ENCODE results near the gene CDKAL1.
"Not testable (repeated sequence)": the region's sequence is repeated elsewhere in the genome, so short reads cannot be mapped to it uniquely, and the experiment has no call there.

Gene CDKAL1

GRCh38 chr6:20644667-20645370 lies 110.6 kb downstream of the CDKAL1 start:
- no peak for DNase-seq

GRCh38 chr6:20645572-20645971 lies 111.3 kb downstream of the CDKAL1 start:
- not testable (repeated sequence) for DNase-seq

GRCh38 chr6:20647585-20647984 lies 113.3 kb downstream of the CDKAL1 start:
- DNase-seq = no peak

- DNase-seq = not testable (repeated sequence)
Observed at GRCh38 chr6:20649696-20650470, 115.6 kb downstream of the CDKAL1 start.

GRCh38 chr6:20652299-20653084 lies 118.2 kb downstream of the CDKAL1 start:
- DNase-seq = no peak

GRCh38 chr6:20653085-20653479 lies 118.8 kb downstream of the CDKAL1 start:
- no peak for DNase-seq

- no peak for DNase-seq
Observed at GRCh38 chr6:20655317-20655716, 121.1 kb downstream of the CDKAL1 start.

- no peak for DNase-seq
Observed at GRCh38 chr6:20657274-20657800, 123.1 kb downstream of the CDKAL1 start.

- no peak for DNase-seq
Observed at GRCh38 chr6:20658053-20658452, 123.8 kb downstream of the CDKAL1 start.

- no peak for DNase-seq
Observed at GRCh38 chr6:20658516-20658915, 124.3 kb downstream of the CDKAL1 start.

- no peak for DNase-seq
Observed at GRCh38 chr6:20660534-20660933, 126.3 kb downstream of the CDKAL1 start.

- DNase-seq = no peak
Observed at GRCh38 chr6:20661721-20662120, 127.5 kb downstream of the CDKAL1 start.

- no peak for DNase-seq
Observed at GRCh38 chr6:20664250-20664649, 130.0 kb downstream of the CDKAL1 start.

GRCh38 chr6:20665290-20665689 lies 131.0 kb downstream of the CDKAL1 start:
- no peak for DNase-seq

- DNase-seq = no peak
Observed at GRCh38 chr6:20669571-20670314, 135.5 kb downstream of the CDKAL1 start.

GRCh38 chr6:20670750-20671149 lies 136.5 kb downstream of the CDKAL1 start:
- no peak for DNase-seq

- no peak for DNase-seq
Observed at GRCh38 chr6:20672038-20672437, 137.8 kb downstream of the CDKAL1 start.

GRCh38 chr6:20673458-20673857 lies 139.2 kb downstream of the CDKAL1 start:
- DNase-seq = no peak

- DNase-seq = no peak
Observed at GRCh38 chr6:20674664-20675063, 140.4 kb downstream of the CDKAL1 start.

- DNase-seq = no peak
Observed at GRCh38 chr6:20678831-20679352, 144.6 kb downstream of the CDKAL1 start.

GRCh38 chr6:20680697-20681165 lies 146.5 kb downstream of the CDKAL1 start:
- no peak for DNase-seq

- no peak for DNase-seq
Observed at GRCh38 chr6:20681243-20681684, 147.0 kb downstream of the CDKAL1 start.

Measured in CD4-positive, alpha-beta T cell treated with Interferon gamma for 1 hour (primary cell).